GM18868 (cell line): Measurements from ENCODE around the gene C11orf68.

Experiments
- ATAC-seq: cut with Tn5 transposase; IDR thresholded peaks from one replicate; pipeline ENCODE4 v1.9.1; 2021; ENCODE audit warnings: mild to moderate bottlenecking, moderate library complexity; ENCODE audit not compliant: unreplicated experiment

Gene C11orf68

GRCh38 chr11:65891219-65892136, 27.4 kb downstream of the C11orf68 start:
- ATAC-seq = no peak

GRCh38 chr11:65890324-65891218, 28.3 kb downstream of the C11orf68 start, which contains the start of gene CCDC85B:
Gene CCDC85B (plus strand): TSS chr11:65890673. CDS start chr11:65890784, 111 bp downstream.
- peak; percentile 54 for ATAC-seq

GRCh38 chr11:65888163-65888814, 30.6 kb downstream of the C11orf68 start, which contains the start of gene FIBP:
Gene FIBP (minus strand): TSS chr11:65888471. CDS start chr11:65888418, 53 bp downstream.
- peak; percentile 58 for ATAC-seq

GRCh38 chr11:65887723-65888162, 31.1 kb downstream of the C11orf68 start:
- no peak for ATAC-seq

GRCh38 chr11:65886826-65887722, 31.8 kb downstream of the C11orf68 start:
- no peak for ATAC-seq

- ATAC-seq = no peak
These were observed 32.9 kb downstream of the C11orf68 start for GRCh38 chr11:65885808-65886536.

- ATAC-seq = no peak
These were observed 33.6 kb downstream of the C11orf68 start for GRCh38 chr11:65885231-65885630.

- no peak for ATAC-seq
These were observed 34.2 kb downstream of the C11orf68 start for GRCh38 chr11:65884716-65885092.

GRCh38 chr11:65883786-65884715, 34.8 kb downstream of the C11orf68 start:
- no peak for ATAC-seq

- ATAC-seq = no peak
These were observed 35.7 kb downstream of the C11orf68 start for GRCh38 chr11:65883058-65883761.

GRCh38 chr11:65882120-65883057, 36.5 kb downstream of the C11orf68 start:
- no peak for ATAC-seq

GRCh38 chr11:65880844-65881421, 37.9 kb downstream of the C11orf68 start:
- ATAC-seq = no peak

- ATAC-seq = no peak
These were observed 38.8 kb downstream of the C11orf68 start for GRCh38 chr11:65880027-65880426.

- no peak for ATAC-seq
These were observed 39.2 kb downstream of the C11orf68 start, which contains the start of gene CTSW for GRCh38 chr11:65879617-65880016. Gene CTSW (plus strand): TSS chr11:65879837. CDS start chr11:65879855, 18 bp downstream.

GRCh38 chr11:65873318-65874156, 45.3 kb downstream of the C11orf68 start:
- ATAC-seq = peak; percentile 76
